ENCODE data around the gene USP3.

GRCh38 chr15:63514531-63514943, 10.1 kb downstream of the USP3 start:
- TF ChIP-seq TAF1 (IDR thresholded peaks at IDR 0.05; ENCODE audit: low read depth, low read length) = no peak
- TF ChIP-seq POLR2AphosphoS5 (IDR thresholded peaks at IDR 0.05; ENCODE audit: low read depth, low read length) = no peak
- no peak for TF ChIP-seq POLR2A (IDR thresholded peaks at IDR 0.05; ENCODE audit: low read depth, low read length)

Data from GM12891 (cell line).